OCI-M2 (cell line): Measurements from ENCODE around the gene SUSD2.
"Not testable (repeated sequence)": the region's sequence is repeated elsewhere in the genome, so short reads cannot be mapped to it uniquely, and the experiment has no call there.

Experiments used
- DNase-seq: peaks from one replicate; lab custom pipeline; 2025; ENCODE audit not compliant: unreplicated experiment; lab: John Stamatoyannopoulos, UW

Gene SUSD2

DNA sequence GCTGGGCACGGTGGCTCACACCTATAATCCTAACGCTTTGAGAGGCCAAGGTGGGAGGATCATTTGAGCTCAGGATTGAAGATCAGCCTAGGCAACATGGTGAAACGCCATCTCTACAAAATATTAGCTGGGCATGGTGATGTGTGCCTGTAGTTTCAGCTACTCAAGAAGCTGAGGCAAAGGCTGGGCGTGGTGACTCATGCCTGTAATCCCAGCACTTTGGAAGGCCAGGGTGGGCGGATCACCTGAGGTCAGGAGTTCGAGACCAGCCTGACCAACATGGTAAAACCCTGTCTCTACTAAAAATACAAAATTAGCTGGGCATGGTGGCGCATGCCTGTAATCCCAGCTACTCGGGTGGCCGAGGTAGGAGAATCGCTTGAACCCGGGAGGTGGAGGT, 29.1 kb downstream of the SUSD2 start:
- not testable (repeated sequence) for DNase-seq

DNA sequence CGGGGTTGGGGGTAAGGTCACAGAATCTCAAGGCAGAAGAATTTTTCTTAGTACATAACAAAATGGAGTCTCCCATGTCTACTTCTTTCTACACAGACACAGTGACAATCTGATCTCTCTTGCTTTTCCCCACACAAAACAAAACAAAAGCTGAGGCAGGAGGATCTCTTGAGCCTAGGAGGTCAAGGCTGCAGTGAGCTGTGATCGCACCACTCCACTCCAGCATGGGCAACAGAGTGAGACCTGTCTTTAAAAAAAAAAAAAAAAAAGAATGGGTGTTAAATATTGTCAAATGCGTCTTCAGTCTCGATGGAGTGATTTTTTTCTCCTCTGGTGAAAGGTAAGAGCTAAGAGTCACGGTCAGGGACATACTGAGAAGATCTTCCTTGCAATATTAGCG, 30.4 kb downstream of the SUSD2 start:
- DNase-seq, result not testable (repeated sequence)

DNA sequence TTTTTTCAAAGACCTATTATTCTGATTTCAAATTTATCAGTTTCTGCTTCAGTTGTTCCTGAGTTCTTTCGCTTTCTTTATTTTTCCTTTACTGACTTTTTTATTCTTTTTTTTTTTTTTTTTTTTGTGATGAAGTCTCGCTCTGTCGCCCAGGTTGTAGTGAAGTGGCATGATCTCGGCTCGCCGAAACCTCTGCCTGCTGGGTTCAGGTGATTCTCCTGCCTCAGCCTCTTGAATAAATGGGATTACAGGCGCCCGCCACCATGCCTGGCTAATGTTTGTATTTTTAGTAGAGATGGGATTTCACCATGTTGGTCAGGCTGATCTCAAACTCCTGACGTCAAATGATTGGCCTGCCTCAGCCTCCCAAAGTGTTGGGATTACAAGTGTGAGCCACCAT, 31.8 kb downstream of the SUSD2 start:
- DNase-seq, result not testable (repeated sequence)

DNA sequence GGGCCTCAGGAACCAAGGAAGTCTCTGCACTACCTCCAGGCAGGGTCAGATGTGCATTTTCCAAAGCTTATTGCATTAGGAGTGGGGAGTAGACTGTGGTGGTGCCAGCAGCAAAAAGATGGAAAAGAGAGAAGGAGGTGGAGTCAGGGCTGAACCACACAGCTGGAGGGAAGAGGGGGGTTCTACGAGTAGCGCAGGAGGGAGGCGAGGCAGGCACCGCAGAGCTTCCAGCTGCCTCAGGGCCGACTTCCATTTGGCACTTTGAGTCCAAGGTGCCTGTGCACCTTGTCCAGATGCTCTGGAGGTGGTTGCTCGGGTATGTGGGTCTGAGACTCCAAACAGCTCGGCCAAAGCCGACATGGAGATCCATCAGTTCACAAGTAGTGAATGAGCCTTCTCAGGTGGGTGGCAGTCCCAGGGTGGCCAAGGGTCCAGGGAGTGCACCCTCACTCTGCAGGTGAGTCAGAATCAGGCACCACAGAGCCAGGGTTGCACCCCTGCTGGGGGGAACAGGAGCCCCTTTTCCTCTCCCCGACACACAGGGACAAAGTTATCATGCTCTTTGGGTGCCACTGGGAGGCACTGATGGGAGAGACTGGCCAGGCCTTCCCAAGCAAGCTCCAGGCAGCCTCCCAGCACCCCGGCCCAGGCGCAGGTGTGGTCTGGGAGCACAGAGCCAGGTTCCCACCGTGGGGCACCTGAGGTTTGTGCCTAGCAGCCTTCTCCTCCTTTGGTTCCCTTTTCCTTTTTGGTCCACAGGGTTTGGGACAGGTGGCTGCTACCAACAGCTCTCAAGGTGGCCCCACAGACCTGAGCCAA, 33.4 kb downstream of the SUSD2 start:
- no peak for DNase-seq

DNA sequence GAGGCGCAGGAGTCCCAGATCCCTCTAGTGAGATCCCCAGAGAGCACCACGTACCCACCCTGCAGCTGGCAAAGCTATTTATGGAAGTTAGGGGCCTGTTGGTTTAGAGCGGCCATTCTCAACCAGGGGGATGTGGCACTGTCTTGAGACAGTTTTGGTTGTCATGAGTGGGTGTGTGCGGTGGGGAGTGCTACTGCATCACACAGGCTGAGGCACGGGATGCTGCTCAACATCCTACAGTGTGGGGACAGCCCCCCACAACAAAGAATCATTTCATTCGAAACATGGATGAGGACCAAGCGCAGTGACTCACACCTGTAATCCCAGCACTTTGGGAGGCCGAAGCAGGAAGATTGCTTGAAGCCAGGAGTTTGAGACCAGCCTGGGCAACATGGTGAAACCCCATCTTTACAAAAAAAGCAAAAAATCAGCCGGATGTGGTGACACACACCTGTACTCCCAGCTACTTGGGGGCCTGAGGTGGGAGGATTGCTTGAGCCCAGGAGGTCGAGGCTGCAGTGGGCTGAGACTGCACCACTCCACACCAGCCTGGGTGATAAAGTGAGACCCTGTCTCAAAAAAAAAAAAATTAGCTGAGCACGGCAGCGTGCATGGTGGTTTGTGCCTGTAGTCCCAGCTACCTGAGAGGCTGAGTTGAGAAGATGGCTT, 35.4 kb downstream of the SUSD2 start:
- DNase-seq, result no peak

DNA sequence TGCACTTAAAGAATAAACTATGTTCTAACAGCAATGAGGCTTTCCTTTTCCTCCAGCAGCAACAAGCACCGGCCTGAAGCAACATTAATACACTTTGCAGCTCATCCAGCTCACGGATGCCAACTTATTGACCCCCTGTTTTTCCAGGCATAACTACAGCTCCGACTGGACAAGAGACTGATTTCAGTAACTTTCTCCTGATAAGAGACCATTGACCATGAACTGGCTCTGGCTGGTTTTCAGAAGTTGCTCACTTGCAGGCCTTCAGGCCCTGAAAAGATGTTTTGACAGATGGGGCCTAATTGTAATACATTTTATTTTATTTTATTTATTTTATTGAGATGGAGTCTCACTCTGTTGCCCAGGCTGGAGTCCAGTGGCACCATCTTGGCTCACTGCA, 36.1 kb downstream of the SUSD2 start:
- no peak for DNase-seq

DNA sequence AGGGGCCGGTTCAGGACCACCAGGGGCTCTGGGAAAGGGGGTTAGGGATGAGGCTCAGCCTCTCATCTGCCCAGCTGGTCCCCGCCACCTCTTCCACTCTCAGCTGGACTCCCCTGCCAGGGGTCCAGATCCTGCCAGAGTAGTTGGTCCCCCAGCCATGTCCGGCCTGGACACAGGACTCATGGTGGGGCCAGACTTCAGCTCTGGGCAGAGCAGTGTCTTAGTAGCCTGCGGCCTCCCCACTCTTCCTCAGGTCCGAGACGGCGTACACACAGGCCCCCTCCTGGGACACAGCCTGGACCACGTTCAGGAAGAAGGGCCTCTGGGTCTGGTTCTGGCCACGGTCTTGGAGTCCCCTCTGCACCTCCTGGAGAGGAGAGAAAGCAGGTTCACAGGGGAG, 38.5 kb downstream of the SUSD2 start:
- DNase-seq, result no peak

DNA sequence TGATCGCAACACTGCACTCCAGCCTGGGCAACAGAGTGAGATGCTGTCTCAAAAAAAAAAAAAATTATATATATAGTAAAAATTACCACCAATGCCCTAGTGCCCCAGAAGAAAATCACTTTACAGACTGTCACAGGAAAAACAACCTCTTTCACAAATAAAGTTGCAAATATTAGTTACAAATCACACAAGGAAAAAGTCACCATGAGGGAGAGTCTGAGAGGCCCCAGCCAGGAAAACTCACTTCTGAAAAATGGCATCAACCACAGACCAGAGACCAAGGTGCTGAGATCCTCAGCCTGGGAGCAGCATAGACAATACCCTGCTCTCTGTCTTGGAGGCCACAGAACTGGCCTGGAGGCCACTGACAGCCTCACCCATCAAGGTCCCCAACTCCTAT, 43.2 kb downstream of the SUSD2 start:
- no peak for DNase-seq

DNA sequence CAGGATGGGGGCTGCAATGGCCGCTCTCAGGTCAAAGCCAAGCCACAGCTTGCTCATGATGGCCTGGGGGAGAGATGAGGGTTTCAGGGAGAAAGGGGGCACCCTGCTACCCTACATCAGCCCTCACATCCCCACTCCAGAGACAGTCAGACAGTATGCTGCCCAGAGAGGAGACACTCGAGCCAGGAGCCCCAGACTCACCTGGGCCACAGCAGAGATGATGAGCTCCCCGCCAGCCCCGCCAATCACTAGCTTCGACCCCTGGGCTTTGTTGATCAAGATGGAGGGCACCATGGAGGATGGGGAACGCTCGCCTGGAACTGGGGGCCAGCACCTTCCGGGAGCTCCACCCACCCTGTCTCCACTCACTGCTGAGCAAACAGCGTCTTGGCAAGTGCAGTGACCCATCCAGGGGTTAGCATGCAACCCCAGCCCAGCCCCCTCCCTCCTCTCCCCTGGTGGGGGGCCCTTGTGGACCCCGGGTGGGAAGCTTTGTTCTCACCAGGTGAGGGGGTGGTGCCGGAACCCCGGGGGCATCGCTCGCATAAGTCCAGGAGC, 43.8 kb downstream of the SUSD2 start:
- no peak for DNase-seq

DNA sequence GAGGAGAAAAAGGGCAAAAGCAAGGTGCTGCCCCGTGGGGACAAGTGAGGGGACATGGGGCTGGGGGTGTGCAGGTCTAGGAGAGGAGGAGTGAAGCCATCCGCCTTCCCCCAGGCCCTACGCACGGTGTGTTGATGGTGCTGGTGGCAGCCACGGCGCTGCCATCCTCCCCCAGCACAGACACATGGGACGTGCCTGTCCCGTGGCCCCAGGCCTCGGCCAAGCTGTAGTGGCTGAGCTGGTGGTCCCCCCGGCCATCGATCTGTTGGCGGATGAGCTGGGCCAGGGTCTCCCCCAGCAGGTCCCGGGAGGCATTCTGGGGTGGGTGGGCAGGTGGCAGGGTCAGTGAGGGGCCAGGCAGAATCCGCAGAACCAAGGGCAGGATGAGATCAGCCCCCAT, 44.7 kb downstream of the SUSD2 start:
- DNase-seq, result no peak

DNA sequence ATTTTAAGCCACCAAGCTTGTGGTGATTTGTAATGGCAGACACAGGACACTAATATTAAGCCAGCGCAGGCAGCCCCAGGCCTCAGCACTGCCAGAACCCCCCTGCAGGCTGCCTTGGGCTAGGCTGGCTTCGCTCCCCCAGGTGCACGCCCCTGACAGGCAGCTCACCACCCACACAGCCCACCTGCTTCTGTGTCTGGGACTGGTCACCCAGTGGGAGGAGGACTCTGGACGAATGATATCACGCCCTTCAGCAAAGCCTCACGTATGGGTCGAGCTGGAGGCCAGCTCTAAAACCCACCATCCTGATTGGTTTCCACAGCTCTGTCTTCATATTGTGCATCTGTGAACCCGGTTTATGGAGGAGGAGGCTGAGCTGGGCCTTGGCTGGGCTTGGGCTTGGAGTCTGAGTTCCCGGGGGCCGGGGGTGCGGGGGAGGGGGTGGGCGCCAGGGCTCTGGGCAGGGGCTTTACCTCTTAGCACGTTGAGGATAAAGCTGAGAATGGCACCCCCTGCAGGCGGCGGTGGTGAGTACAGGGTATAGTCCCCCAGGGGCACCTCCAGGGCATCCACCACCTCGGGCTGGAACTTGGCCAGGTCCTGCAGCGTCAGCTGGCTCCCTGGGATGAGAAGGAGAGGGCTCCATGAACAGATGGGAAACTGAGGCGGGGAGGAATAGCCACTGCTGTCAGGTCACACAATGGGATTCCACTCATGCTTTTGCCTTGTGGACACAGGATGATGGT, 49.8 kb downstream of the SUSD2 start:
- no peak for DNase-seq

DNA sequence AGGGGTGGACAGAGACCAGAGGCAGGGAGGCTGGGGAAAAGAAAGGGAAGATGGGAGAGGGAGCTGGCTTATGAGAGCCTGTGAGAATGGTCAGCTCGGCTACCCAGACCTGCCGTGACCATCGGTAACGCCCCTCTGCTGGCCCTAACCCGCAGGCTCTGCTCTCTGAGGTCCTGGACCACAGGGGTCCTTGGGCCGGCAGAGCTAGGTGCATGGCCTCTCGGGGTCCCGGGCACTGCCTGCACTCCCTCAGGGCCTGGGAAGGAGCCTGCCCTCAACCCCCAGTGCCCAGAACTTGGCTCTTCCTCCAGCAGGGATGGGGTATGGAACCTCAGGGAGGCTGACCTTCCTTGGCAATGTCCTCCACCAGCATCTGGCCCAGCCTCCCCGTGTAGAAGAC, 50.4 kb downstream of the SUSD2 start:
- DNase-seq, result no peak

DNA sequence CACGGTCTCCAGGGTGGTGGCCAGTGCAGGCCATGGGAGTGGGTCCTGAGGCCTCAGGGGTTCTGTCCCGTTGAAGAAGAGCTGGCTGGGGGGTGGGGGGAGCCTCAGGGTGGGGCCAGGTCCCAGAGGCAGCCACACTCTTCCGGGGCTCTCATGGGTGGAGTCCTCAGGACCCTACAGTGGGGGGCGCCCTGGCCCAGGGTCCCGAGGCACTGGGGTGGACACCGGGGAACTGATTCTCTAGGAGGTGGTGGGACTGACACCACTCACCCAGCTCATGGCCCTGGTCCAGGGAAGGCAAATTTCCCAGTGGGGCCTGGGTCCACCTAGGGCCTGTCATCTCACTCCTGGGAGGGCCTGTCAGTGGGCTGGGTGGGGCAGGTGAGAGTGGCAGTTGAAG, 50.8 kb downstream of the SUSD2 start:
- DNase-seq, result no peak

DNA sequence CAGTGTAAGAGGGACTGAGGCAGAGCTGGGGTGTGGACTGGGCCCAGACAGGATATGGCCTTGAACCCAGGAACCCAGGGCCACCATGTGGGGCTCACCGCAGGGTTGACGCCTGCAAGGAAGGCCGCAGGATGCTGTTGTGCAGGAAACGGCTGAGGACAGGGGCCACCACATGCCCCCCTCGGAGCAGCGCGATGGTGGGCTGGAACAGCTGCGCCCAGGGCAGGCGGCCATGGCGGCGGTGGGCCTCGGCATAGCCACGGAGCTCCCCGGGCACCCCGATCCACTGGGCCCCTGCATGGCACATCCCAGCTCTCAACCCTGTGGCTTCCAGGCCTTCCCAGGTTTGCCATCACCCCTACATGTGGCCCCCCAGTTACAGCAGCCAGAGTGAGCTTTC, 51.4 kb downstream of the SUSD2 start:
- no peak for DNase-seq

DNA sequence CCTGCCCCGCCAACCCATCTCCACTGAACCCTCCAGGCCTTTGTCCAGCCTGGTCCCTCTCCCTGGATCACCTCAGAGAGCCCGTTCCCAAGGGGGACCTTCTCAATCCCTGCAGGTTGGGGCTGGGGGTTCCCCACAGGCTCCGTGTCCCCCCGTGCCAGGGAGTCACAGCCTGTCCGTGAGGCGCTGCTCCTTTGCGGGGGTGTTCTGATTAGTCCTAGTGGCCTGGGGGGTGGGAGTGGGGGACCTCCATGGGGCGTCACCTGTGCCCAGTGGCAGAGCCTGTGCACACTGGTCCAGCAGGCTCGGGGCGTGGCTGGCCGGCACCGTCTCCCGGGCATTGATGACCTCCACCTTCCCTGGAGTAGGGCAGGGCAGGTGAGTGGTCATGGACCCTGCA, 51.9 kb downstream of the SUSD2 start:
- DNase-seq, result no peak

DNA sequence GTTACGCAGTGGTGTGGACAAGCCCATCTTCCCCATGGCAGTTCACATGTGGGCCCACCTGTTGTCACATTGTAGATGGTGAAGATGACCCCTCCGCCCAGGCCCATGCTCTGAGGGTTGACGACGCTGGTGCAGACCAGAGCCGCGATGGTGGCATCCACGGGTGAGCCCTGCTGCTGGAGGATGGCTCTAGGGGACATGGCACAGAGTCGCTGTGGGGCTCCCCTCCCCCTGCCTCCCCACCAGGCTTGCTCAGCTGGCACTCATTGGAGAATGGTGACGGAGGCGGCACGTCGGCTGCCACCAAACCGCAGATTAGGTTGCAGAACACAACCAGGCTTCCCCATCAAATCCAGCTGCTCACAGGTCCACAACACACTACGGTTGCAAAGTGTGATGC, 52.5 kb downstream of the SUSD2 start:
- DNase-seq, result no peak

DNA sequence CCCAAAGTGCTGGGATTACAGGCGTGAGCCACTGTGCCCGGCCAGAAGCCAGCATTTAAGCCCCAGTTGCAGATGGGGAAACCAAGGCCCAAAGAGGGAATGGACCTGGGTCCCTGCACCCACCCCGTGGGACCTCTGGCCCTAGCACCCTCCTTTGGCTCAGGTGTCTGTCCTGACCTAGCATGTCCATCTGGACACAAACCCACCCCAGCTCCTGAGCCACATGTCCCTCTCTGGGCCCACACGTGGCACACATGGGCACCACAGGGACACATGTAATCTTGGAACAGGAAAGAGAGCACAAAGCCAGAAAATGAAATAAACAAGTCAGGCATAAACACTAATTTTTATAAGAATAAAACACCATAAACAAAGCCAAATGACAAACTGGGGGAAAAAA, 54.0 kb downstream of the SUSD2 start:
- DNase-seq, result no peak

DNA sequence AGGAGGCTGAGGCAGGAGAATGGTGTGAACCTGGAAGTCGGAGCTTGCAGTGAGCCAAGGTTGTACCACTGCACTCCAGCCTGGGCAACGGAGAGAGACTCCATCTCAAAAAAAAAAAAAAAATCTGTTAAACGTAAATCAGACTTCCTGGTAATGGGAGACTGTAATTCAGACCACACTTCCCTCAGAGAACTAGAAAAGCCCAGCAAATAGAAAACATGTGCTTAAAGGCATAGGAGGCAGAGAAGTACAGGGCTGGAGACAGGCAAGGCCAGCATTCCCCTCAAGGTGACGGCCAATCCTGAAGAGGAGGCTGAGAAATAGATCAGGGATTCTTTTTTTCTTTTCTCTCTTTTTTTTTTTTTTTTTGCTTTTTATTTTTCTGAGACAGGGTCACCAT, 55.4 kb downstream of the SUSD2 start:
- no peak for DNase-seq

DNA sequence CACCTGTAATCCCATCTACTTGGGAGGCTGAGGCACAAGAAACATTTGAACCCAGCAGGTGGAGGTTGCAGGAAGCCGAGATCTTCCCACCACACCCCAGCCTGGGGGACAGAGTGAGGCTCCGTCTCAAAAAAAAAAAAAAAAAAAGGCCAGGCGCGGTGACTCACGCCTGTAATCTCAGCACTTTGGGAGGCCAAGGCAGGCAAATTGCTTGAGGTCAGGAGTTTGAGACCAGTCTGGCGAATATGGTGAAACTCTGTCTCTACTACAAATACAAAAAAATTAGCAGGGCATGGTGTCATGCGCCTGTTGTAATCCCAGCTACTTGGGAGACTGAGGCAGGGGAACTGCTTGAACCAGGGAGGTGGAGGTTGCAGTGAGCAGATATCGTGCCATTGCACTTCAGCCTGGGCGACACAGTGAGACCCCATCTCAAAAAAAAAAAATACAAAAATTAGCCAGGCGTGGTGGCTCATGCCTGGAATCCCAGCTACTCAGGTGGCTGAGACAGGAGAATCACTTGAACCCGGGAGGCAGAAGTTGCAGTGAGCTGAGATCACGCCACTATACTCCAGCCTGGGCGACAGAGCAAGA, 56.9 kb downstream of the SUSD2 start:
- not testable (repeated sequence) for DNase-seq
